Smooth muscle cell (in vitro differentiated cells): ENCODE data around the gene KCNJ12. TPM values are rescaled to one million over a fixed set of nuclear protein-coding genes. Genes with fewer than 3 reads are reported as not detected.
"Not testable (repeated sequence)": the region's sequence is repeated elsewhere in the genome, so short reads cannot be mapped to it uniquely, and the experiment has no call there.

ENCODE experiments used
- DNase-seq: peaks from one replicate; lab custom pipeline; 2025; ENCODE audit not compliant: unreplicated experiment; lab: John Stamatoyannopoulos, UW
- H2AFZ ChIP-seq: fragments of 200-600 bp; sonication (generic); 2 replicates; pipeline ENCODE4 v1.6.0; 2016; ENCODE audit warnings: antibody characterized with exemption, low read depth, mild to moderate bottlenecking
- H3F3A ChIP-seq: fragments of 200-600 bp; sonication (generic); 2 replicates; pipeline ENCODE4 v1.6.0; 2017; ENCODE audit warnings: antibody characterized with exemption, low read depth
- H3K27ac ChIP-seq: fragments of 200-600 bp; sonication (generic); 2 replicates; pipeline ENCODE4 v1.5.1; 2016; ENCODE audit warnings: low read depth, mild to moderate bottlenecking
- H3K27me3 ChIP-seq: fragments of 200-600 bp; sonication (generic); 2 replicates; pipeline ENCODE4 v1.6.1; 2016; ENCODE audit warnings: low read depth, mild to moderate bottlenecking
- H3K36me3 ChIP-seq: fragments of 200-600 bp; sonication (generic); 2 replicates; pipeline ENCODE4 v1.5.1; 2016; ENCODE audit warnings: low read depth
- H3K4me1 ChIP-seq: fragments of 200-600 bp; sonication (generic); 2 replicates; pipeline ENCODE4 v1.5.1; 2016; ENCODE audit warnings: low read depth
- H3K4me2 ChIP-seq: fragments of 200-600 bp; sonication (generic); 2 replicates; pipeline ENCODE4 v1.6.0; 2016; ENCODE audit warnings: mild to moderate bottlenecking
- H3K4me3 ChIP-seq: fragments of 200-600 bp; sonication (generic); 2 replicates; pipeline ENCODE4 v1.5.1; 2016; ENCODE audit warnings: mild to moderate bottlenecking
- H3K79me2 ChIP-seq: fragments of 200-600 bp; sonication (generic); 2 replicates; pipeline ENCODE4 v1.6.0; 2016; ENCODE audit warnings: low read depth, mild to moderate bottlenecking
- H3K9ac ChIP-seq: fragments of 200-600 bp; sonication (generic); 2 replicates; pipeline ENCODE4 v1.6.0; 2016; ENCODE audit warnings: low read depth
- H3K9me3 ChIP-seq: fragments of 200-600 bp; sonication (generic); replicated peaks from 2 replicates; pipeline ENCODE4 v1.5.1; 2016; ENCODE audit warnings: low read depth
- H4K20me1 ChIP-seq: fragments of 200-600 bp; sonication (generic); 2 replicates; pipeline ENCODE4 v1.6.0; 2016; ENCODE audit warnings: low read depth
- WGBS: methylation state at CpG from one replicate; pipeline ENCODE4 v1.1.7; 2016; ENCODE audit warnings: low lambda C conversion rate; 5-methylcytosine and 5-hydroxymethylcytosine counted together
- polyA plus RNA-seq: library from polyadenylated mRNA; unstranded; fragments of >200 nt; fragmentation: Nextera tagmentation; extraction: Ambion mirVana; gene quantifications from 2 replicates; pipeline ENCODE4 v1.2.1, GENCODE V29; 2016
- total RNA-seq: library from RNA; depleted of rRNA; stranded (reverse); fragments of >200 nt; gene quantifications from 2 replicates; pipeline ENCODE4 v1.2.3, GENCODE V29; 2014

KCNJ12 gene
- total and polyA plus RNA-seq, 2 experiments from 2014 or later: 0.04 to 0.18 TPM

DNA sequence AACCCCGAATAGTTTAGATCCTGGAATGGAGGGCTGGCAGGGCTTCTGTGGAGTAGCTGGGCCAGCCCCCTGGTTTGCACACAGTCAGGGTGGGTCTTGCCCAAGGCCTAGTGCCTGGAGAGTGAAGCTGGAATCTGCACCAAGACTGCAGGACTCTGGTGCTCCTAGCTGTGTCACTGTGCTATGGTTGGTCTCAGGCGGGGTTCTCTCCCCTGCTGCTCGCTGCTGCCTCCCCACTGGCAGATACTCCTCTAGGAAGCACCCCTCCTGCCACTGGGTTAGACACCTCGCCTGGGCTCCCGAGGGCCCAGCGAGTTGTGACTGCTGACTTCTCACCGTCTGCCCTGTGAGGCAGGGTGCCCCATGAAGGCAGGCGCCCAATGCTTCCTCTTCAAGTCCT lies 27.9 kb downstream of the KCNJ12 start:
- not testable (repeated sequence) for H4K20me1 ChIP-seq, H2AFZ ChIP-seq, H3K79me2 ChIP-seq, H3K27me3 ChIP-seq, DNase-seq, H3K9ac ChIP-seq, H3K36me3 ChIP-seq, H3K27ac ChIP-seq, H3K4me3 ChIP-seq, H3F3A ChIP-seq, H3K4me1 ChIP-seq, H3K4me2 ChIP-seq, H3K9me3 ChIP-seq
- WGBS: 82% methylated on average over 8 of the region's 8 CpGs

DNA sequence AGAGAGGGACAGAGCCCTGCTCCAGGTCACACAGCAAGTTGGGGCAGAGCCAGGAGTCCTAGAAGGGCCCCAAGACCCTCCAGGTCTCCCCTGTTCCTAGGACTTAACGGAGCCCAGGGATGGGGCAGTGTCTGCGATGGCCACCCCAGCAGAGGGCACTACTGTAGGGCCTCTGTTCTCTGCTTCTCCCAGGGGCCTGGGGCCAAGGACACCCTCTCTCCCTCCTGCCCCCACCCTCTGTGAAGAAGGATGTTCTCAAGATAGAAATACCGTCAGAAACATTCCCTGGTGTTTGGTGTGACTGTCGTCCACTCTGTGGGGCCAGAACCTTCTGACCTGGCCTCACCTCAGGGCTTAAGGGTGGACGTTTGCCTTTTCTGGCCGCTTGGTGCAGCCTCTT lies 28.4 kb downstream of the KCNJ12 start:
- H3K27ac ChIP-seq, H3K79me2 ChIP-seq, DNase-seq, H4K20me1 ChIP-seq, H3K9ac ChIP-seq, H3K27me3 ChIP-seq, H3K4me2 ChIP-seq, H3K36me3 ChIP-seq, H2AFZ ChIP-seq, H3F3A ChIP-seq, H3K4me3 ChIP-seq, H3K9me3 ChIP-seq, H3K4me1 ChIP-seq: not testable (repeated sequence)
- 80% methylated on average over 6 of the region's 6 CpGs for WGBS

DNA sequence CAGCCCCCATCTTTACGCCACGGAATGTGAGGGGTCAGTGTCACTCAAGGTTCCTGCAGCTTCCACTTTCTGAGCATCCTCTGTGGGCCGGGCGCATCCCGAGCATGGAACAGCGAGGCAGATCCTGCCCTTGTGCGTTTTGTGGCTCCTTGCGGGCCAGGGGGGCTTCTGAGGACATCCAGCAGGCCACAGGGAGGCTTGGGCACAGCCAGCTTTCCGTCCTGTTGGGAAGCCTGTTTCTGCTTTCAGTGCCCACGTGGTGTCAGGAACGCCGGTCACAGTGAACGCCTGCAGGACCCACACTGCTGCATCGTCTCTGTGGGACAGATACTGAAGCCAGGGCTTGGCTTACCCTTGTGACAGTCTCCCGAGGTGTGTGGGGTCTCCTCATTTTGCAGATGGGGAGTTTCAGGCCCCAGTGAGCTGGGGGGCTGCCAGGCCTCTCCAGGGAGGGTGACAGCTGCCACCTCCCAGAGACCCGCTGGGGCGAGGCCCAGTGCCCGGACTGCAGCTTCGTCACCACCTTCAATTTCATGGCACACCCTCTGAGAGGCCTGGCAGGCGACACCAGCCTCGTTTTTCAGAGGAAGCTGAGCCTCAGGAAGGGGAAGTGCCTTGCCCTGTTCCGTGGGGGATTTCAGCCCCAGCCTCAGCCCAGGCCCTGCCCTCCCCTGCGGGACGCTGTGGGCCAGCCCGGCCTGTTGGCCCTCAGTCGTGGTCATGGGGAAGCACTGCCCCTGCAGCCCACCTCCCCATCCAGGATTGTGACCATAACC lies 29.0 kb downstream of the KCNJ12 start:
- not testable (repeated sequence) for H3K27ac ChIP-seq, H3K4me1 ChIP-seq, H3K4me2 ChIP-seq, H3K27me3 ChIP-seq, H3K9me3 ChIP-seq, H3K36me3 ChIP-seq, DNase-seq, H4K20me1 ChIP-seq, H3K79me2 ChIP-seq, H3F3A ChIP-seq, H3K9ac ChIP-seq, H2AFZ ChIP-seq, H3K4me3 ChIP-seq
- WGBS: 84% methylated on average over 23 of the region's 26 CpGs

DNA sequence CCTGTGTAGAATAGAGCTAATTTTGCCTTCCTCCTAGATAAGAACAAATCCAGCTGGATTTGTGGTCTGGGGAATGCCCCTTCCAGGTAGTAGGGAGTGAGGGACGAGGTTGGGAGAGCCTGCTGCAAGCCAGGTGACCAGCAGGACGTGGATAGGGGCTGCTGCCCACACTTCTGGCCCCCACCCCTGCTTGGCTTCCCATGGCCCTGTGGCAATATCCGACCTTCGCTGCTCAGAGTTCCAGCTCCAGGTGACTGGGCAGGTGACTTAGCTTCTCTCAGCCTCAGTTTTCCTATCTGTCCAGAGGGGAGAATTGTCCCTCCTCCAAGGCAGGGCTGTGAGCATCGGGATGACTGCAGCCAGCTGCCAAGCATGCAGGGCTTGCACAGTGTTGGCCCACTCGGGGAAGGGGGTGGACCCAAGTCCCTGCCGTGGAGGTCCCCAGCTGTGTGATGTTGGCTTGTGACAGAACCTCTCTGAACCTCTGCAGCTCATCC lies 29.8 kb downstream of the KCNJ12 start:
- DNase-seq, H2AFZ ChIP-seq, H3K9ac ChIP-seq, H3K4me3 ChIP-seq, H3K9me3 ChIP-seq, H3K27ac ChIP-seq, H3K27me3 ChIP-seq, H3F3A ChIP-seq, H3K36me3 ChIP-seq, H3K4me2 ChIP-seq, H4K20me1 ChIP-seq, H3K4me1 ChIP-seq, H3K79me2 ChIP-seq: not testable (repeated sequence)
- 83% methylated on average over 7 of the region's 7 CpGs for WGBS

DNA sequence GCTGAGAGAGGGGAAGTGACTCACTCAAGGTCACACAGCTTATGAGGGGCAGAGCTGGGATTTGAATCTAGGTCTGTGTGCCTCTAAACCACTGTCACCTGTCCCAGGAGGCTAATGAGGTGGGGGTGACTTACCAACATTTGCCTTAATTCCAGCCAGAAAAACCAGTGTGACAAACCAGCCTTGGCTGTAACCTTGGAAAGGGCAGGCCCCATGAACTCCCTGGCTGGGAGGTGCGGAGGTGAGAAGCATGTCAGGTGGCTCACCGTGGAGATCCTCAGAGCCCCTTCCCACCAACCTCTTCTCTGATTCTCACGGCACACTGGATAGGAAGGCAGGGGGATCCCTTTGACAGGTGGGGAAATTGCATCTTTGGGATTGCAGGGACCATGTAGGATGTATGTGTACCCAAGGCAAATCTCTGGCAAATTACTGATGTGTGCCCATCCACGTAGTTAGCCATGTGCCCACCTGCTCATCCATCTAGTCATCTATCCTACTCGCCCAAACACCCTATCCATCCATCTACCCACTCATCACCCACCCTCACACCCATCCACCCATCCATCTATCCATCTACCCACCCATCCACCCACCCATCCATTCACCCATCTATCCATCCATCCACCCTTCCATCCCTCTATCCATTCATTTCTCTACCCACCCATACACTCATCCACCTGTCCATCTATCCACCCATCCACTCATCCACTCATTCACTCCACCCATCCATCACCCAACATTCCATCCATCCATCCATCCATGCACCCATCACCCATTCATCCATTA lies 30.7 kb downstream of the KCNJ12 start:
- H3K27me3 ChIP-seq, H3K4me3 ChIP-seq, H4K20me1 ChIP-seq, H3K36me3 ChIP-seq, H3F3A ChIP-seq, DNase-seq, H3K9ac ChIP-seq, H3K4me1 ChIP-seq, H2AFZ ChIP-seq, H3K4me2 ChIP-seq, H3K9me3 ChIP-seq, H3K79me2 ChIP-seq, H3K27ac ChIP-seq: not testable (repeated sequence)
- WGBS: 54% methylated on average over 4 of the region's 5 CpGs

DNA sequence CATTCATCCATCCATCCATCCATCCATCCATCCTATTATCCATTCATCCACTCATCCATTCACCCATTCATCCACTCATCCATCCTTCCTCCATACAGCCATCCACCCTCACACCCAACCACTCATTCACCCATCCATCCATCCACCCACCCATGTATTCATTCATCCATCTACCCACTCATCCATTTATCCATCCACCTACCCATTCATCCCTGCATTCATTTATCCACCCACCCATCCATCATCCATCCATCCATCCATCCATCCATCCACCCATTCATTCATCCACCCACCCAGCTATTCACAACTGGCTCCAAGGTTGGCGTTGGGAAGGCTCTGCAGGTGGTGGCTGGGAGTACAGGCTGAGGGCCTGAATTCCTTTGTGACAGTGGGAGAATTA lies 31.6 kb downstream of the KCNJ12 start:
- WGBS: 85% methylated on average over 1 of the region's 1 CpG

DNA sequence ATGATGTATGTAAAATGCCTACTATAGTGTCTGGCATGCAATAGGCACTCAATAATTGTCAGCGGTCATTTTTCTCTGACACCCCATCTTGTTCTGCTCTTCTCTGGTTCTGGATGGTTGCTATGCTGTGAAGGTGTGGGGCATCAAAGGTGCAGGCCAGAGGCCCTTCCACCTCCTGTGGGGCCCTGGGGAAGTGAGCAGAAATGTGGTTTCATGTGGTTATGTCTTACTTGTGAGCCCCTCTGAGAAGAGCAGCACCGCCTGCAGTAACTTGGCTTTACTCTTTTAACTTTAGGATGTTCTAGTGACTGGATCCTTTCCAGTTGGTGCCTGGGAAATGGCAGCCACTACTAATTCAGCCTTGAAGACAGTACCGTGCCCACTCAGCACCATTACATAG lies 32.1 kb downstream of the KCNJ12 start:
- DNase-seq, H3F3A ChIP-seq: not testable (repeated sequence)

More for the DNA sequence above, 31.6 kb downstream of the KCNJ12 start:
- H3K4me2 ChIP-seq, H2AFZ ChIP-seq, H3K27ac ChIP-seq, H3F3A ChIP-seq, H3K36me3 ChIP-seq, H3K9ac ChIP-seq, H3K4me3 ChIP-seq, H3K27me3 ChIP-seq, H4K20me1 ChIP-seq, H3K9me3 ChIP-seq, DNase-seq, H3K79me2 ChIP-seq, H3K4me1 ChIP-seq: not testable (repeated sequence)

DNA sequence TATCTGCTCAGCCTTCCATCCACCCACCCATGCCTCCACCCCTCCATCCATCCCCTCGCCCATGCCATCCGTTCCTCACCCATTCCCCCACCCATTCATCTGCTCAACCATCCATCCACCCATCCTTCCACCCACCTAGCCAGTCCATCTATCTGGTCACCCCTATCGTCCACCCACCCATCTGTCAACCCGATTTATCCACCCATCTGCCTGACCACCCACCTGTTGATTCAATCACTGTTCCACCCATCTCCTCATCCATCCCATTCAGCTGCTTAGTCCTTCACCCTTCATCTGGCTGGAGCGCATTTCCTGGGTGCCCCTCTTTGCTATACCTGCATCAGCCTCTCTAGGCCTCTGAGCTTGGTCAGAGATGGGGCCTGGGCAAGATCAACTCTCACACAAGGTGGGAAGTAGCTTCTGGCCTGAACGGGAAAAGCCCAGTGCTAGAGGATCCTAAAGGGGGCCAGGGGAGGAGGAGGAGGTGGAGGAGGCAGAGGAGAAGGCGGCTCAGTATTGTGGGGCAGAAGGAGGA lies 32.7 kb downstream of the KCNJ12 start:
- H3K9me3 ChIP-seq, H3K27me3 ChIP-seq, H3K36me3 ChIP-seq, H3K4me2 ChIP-seq, H3K4me3 ChIP-seq, H3K79me2 ChIP-seq, H3K27ac ChIP-seq, H4K20me1 ChIP-seq, DNase-seq, H3F3A ChIP-seq, H2AFZ ChIP-seq, H3K9ac ChIP-seq, H3K4me1 ChIP-seq: not testable (repeated sequence)
- 77% methylated on average over 6 of the region's 7 CpGs for WGBS

More for the DNA sequence above, 32.1 kb downstream of the KCNJ12 start:
- not testable (repeated sequence) for H3K27me3 ChIP-seq, H3K36me3 ChIP-seq, H3K4me1 ChIP-seq, H3K27ac ChIP-seq, H3K4me3 ChIP-seq, H3K9ac ChIP-seq, H3K79me2 ChIP-seq, H3K4me2 ChIP-seq, H4K20me1 ChIP-seq, H2AFZ ChIP-seq, H3K9me3 ChIP-seq
- 70% methylated on average over 3 of the region's 3 CpGs for WGBS
